Measurements from ENCODE around the gene SP100. TPM values are rescaled to one million over a fixed set of nuclear protein-coding genes. Genes with fewer than 3 reads are reported as not detected.

Gene SP100
- total and polyA plus RNA-seq, 2 of the 8 experiments (the other 6 are each of a cell fraction or from before 2014, with no cell fraction given): 0.06 to 1.1 TPM

DNA sequence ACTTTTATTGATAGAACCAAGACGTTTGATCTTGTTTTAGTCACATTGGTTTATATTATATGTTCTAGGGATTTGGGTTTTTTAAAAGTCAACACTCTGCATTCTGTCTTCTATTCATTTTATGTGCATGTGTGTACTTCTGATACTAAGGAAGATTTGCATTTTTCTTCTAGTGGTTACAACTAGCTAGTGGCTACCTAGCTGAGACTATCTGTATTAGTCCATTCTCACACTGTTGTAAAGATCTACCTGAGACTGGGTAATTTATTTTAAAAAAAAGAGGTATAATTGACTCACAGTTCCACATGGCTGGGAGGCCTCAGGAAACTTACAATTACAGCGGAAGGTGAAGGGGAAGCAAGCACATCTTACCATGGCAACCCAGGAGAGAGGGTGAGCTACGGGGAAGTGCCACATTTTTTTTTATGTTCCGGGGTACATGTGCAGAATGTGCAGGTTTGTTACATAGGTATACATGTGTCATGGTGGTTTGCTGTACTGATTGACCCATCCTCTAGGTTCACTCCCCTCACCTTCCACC lies 69.9 kb downstream of the SP100 start:
- ChIA-PET CTCF (ENCODE audit: partially characterized antibody) (no interaction called here), POLR2A (ENCODE audit: partially characterized antibody) (no interaction called here)
- Histone ChIP-seq H3K27me3 (replicated peaks in 1 of 4; ENCODE audit: control insufficient read depth in 3 of 4, extremely low read depth in 1 of 4, insufficient read depth in 3 of 4, low read length in 3 of 4) (no peaks in the 10 kb centered on the region), H3K27ac (ENCODE audit: low read depth, low read length) (no peak overlapping the region), H3K36me3 (ENCODE audit: control insufficient read depth in 2 of 4, insufficient read depth in 4 of 4, low read length in 3 of 4) (no peaks in the 10 kb centered on the region), H3K23ac (ENCODE audit: insufficient read length) (no peak overlapping the region), H2AK5ac (ENCODE audit: low read depth, low read length) (no peak overlapping the region), H3K79me2 (ENCODE audit: control insufficient read depth in 1 of 2, insufficient read depth in 2 of 2, low read length in 2 of 2) (no peaks in the 10 kb centered on the region), H4K8ac (ENCODE audit: extremely low read depth, insufficient read depth, low read length) (no peak overlapping the region), H3K9ac (replicated peaks in 1 of 4; ENCODE audit: extremely low read depth in 1 of 4, low read depth in 3 of 4, low read length in 3 of 4) (no peak overlapping the region), H2BK12ac (ENCODE audit: low read depth, low read length) (no peak overlapping the region), H2BK20ac (ENCODE audit: low read length) (no peak overlapping the region), H2AFZ (ENCODE audit: low read length) (no peak overlapping the region), H2BK15ac (ENCODE audit: low read length) (no peak overlapping the region), H2BK120ac (replicated peaks; ENCODE audit: low read depth, low read length) (no peak overlapping the region), H3K4ac (replicated peaks; ENCODE audit: insufficient read length, low read depth, low read length) (no peak overlapping the region), H3K4me1 (replicated peaks in 1 of 4; ENCODE audit: control insufficient read depth in 3 of 4, insufficient read depth in 4 of 4, low read length in 3 of 4) (no peaks in the 10 kb centered on the region), H2BK5ac (ENCODE audit: low read depth, low read length) (no peak overlapping the region), H4K20me1 (replicated peaks in 1 of 2; ENCODE audit: control insufficient read depth in 1 of 2, insufficient read depth in 2 of 2, low read length in 2 of 2) (no peaks in the 10 kb centered on the region), H3K9me3 (ENCODE audit: insufficient read depth in 2 of 2, low read depth in 1 of 2, low read length in 1 of 2) (no peaks in the 10 kb centered on the region; a peak in 1 of 4 replicates), H4K91ac (replicated peaks; ENCODE audit: insufficient read length, low read length) (no peak overlapping the region), H3K4me3 (ENCODE audit: extremely low read depth in 1 of 4, insufficient read depth in 2 of 4, low read depth in 3 of 4, low read length in 4 of 4) (no peak overlapping the region), H3K23me2 (ENCODE audit: low read depth, low read length) (no peaks in the 10 kb centered on the region), H3K4me2 (ENCODE audit: insufficient read depth in 1 of 2, low read depth in 2 of 2, low read length in 2 of 2) (no peak overlapping the region), H3K79me1 (ENCODE audit: low read depth, low read length) (no peaks in the 10 kb centered on the region), H3K18ac (ENCODE audit: extremely low read depth, low read length) (no peak overlapping the region), H3K56ac (replicated peaks; ENCODE audit: insufficient read length, low read depth, low read length) (no peak overlapping the region), H4K5ac (ENCODE audit: insufficient read length, low read depth, low read length) (no peak overlapping the region), H3K14ac (ENCODE audit: insufficient read length) (no peak overlapping the region)
- 77% methylated on average over 4 of the region's 4 CpGs; no CpG with 5 or more reads in 1 of the 2 experiments for WGBS, 2 experiments (ENCODE audit: extremely low coverage in 1 of 2, insufficient coverage in 1 of 2, insufficient read length in 1 of 2, insufficient replicate concordance in 2 of 2, low coverage in 1 of 2, low lambda C conversion rate in 2 of 2, missing lambda C conversion rate in 1 of 2)
- DNase-seq (ENCODE audit: low read depth in 1 of 2, low spot score in 2 of 2) (no peak), FAIRE-seq (no peak)
- TF ChIP-seq EGR1 (IDR thresholded peaks at IDR 0.05; ENCODE audit: borderline replicate concordance, low read depth, low read length) (no peak), SIRT6 (IDR thresholded peaks at IDR 0.05; ENCODE audit: low read length) (no peak), JUND (IDR thresholded peaks at IDR 0.05; ENCODE audit: low read length) (no peak), PHF8 (conservative IDR thresholded peaks at IDR 0.05; ENCODE audit: low read depth, low read length) (no peak), YY1 (IDR thresholded peaks at IDR 0.05; ENCODE audit: low read depth, low read length) (no peak), EP300 (IDR thresholded peaks at IDR 0.05; ENCODE audit: borderline replicate concordance in 1 of 2, low read depth in 2 of 2, low read length in 2 of 2) (no peak), SUZ12 (IDR thresholded peaks at IDR 0.05; ENCODE audit: low read length) (no peak), NRF1 (IDR thresholded peaks at IDR 0.05; ENCODE audit: low read depth, low read length) (no peak), TAF7 (optimal IDR thresholded peaks at IDR 0.05; ENCODE audit: borderline replicate concordance, low read depth, low read length) (no peak), GABPA (IDR thresholded peaks at IDR 0.05; ENCODE audit: borderline replicate concordance, insufficient read depth, low read length) (no peak), RFX5 (IDR thresholded peaks at IDR 0.05; ENCODE audit: borderline replicate concordance, low read depth, low read length) (no peak), MAFK (IDR thresholded peaks at IDR 0.05; ENCODE audit: low read depth, low read length) (no peak), BACH1 (IDR thresholded peaks at IDR 0.05; ENCODE audit: low read length) (no peak), SIX5 (IDR thresholded peaks at IDR 0.05; ENCODE audit: low read depth, low read length) (no peak), TCF12 (IDR thresholded peaks at IDR 0.05; ENCODE audit: low read depth, low read length) (no peak)
